GM12874 (cell line): ENCODE measurements around the gene GPC3.

ENCODE experiments used
- TF ChIP-seq, protein P1 (sequence below): IDR thresholded peaks from 2 replicates; pipeline ENCODE4 v1.5.1; 2011; ENCODE audit warnings: low read depth, mild to moderate bottlenecking, control low read depth, low read length, moderate library complexity; ENCODE audit not compliant: insufficient read depth

The GPC3 gene

DNA sequence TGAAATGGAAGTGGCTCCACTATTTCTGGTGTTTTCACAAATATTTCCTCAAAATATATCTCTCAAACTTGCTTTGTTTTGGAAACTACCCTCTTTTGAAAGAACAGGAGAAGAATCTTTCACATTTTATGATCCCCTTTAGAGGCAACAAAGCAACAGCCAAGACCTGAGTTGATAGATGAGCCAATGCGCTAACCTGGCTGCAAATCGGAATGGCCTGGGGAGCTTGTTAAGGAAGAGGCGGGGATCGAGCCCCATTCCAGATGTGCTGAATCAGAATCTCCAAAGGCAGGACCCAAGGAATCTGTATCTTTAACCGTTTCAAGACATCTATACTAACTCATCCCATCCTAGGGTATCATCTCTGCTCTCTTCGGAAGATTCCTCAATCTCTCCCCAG lies 181.3 kb downstream of the GPC3 start:
- TF ChIP-seq, protein P1, sequence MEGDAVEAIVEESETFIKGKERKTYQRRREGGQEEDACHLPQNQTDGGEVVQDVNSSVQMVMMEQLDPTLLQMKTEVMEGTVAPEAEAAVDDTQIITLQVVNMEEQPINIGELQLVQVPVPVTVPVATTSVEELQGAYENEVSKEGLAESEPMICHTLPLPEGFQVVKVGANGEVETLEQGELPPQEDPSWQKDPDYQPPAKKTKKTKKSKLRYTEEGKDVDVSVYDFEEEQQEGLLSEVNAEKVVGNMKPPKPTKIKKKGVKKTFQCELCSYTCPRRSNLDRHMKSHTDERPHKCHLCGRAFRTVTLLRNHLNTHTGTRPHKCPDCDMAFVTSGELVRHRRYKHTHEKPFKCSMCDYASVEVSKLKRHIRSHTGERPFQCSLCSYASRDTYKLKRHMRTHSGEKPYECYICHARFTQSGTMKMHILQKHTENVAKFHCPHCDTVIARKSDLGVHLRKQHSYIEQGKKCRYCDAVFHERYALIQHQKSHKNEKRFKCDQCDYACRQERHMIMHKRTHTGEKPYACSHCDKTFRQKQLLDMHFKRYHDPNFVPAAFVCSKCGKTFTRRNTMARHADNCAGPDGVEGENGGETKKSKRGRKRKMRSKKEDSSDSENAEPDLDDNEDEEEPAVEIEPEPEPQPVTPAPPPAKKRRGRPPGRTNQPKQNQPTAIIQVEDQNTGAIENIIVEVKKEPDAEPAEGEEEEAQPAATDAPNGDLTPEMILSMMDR = no peak

DNA sequence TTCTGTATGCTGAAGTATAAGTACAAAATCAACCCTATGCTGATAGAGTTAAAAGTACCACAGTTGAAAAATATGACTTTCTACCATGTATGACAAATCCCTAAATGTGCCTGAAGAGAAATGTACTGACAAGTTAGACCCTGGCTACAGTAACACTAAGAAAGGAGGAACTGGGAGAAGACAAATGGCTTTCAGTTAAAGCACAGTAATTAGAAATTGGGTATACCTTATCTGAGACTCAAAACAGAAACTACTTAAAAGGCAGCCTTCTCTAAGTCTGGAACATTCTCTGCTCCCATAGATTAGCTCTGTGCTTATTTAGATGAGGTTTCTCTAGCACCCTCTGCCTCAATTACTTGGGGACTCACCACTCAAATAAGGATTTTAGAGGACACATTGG lies 189.1 kb downstream of the GPC3 start:
- TF ChIP-seq, protein P1 = no peak

DNA sequence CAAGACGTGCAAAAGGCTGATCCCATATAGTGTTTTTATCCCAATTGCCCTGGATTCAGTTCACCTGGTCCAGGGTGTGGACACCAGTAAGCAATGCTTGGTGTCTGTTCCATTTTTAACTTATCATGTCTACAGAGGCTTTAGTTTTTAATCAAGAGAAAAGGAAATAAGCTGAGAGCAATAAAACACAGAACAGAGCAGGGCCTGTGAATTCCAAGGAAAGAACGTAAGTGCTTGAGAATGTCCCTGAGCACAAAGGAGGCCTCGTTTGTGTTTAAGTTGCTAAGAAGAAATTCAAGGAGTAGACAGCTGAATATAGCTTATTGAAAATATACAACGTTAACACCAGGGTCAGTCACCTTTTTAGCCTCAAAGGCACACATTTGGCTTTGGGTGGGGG lies 191.3 kb downstream of the GPC3 start:
- TF ChIP-seq, protein P1 = no peak

DNA sequence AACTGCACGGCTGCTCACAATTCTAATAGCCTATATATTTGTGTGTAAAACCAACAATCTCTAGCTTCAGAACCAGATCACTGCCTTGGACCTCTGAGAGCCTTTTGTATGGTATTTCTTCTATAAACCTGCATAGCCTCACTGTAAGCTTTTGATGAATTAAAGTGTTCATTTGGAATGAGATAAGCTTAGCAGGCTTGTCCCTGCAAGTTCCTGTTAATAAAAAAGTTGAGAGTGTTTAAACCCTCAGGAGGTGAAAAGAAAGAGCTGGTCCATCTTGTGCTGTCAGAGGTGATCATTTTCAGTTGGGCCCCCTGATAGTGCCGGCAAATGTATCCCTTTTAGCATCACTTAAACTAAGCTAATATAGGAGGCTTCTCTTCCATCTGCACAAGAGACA lies 191.8 kb downstream of the GPC3 start:
- TF ChIP-seq, protein P1 = no peak

DNA sequence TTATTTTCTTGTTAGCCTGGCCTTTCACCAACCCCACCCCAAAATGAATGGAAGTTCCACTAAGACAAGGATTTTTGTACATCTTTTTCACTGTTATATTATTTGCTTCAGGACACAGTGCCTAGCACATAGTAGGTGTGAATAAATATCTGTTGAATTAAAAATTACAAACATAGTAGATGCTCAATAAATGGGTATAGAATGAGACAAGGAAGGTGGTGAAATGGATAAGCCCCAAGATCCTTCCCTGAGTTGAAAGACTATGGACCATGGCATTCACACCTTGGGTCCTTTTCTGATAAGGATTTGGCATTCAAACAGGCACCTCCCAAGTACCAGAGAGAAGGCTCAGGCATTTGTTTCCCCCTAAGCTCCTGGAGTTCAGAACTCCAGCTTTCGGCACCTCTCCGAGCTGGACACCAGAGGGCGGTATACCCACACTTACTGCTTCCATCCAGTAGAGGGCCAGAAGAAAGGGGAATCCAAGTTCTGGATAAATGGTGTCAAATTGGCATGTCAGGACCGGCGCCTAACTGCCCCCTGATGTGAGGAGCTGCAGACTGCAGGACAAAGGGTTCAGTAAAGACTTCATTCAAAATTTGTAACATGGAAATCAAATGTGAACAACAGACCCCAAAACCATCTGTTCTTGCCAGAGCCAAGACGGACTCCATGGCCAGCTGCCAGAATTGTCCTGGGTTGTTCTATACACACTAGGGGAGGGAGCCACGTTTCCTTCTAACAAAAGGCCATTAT lies 193.0 kb downstream of the GPC3 start:
- TF ChIP-seq, protein P1 = peak; percentile 83

DNA sequence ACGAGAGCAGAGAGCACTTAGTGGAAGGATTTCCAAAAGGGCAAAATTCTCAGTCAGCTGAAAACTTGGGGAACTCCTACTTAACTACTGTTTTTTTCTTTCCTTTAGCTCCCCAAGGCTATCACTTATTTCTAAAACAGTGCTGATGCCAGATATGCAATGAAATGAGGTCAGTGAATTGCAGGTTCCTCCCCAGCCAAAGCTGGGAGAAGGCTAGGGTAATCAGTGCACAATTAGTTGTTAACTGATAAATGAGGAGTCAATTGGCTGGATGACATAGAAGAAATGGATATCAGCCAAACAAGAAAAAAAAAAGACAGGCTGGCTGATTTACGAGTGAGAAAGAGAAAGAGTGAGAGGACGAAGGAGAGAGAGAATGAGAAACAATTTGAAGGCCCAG lies 195.6 kb downstream of the GPC3 start:
- TF ChIP-seq, protein P1 = no peak

DNA sequence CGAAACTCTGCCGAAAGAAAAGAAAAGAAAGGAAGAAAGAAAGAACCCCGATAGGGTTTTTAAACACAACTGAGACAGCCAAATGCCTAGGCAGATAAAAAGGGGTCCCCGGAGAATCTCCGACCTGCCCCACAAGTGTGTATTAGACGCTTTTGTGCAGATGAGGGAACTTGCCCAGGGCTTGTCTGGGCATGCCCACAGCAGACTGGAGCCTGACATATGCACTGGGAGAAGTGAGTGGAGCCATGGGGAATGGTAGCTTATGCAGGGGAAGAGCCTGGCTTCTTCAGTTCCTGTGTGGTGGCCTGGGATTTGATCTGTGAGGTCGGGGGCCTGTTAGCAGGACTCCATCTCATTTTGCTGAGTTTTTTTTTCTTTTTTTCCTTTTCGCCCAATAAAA lies 199.0 kb downstream of the GPC3 start:
- TF ChIP-seq, protein P1 = no peak
